ENCODE results near the gene TTC28.

Gene TTC28

GRCh38 chr22:28229566-28230485, 449.8 kb downstream of the TTC28 start:
- Histone ChIP-seq H3K27ac (ENCODE audit: low read depth, low read length) (no peak overlapping the region), H3K36me3 (ENCODE audit: low read length) (no peaks in the 10 kb centered on the region), H3K79me2 (ENCODE audit: insufficient read depth, low read length) (no peaks in the 10 kb centered on the region), H3K4me3 (ENCODE audit: insufficient read depth, low read length, poor library complexity, severe bottlenecking) (no peak overlapping the region), H3K9me3 (ENCODE audit: insufficient read depth, low read length) (no peaks in the 10 kb centered on the region), H4K20me1 (ENCODE audit: low read depth, low read length) (no peaks in the 10 kb centered on the region), H3F3A (ENCODE audit: insufficient read depth) (no peaks in the 10 kb centered on the region), H3K4me2 (ENCODE audit: low read depth, low read length, poor library complexity, severe bottlenecking) (no peak overlapping the region), H3K9me2 (replicated peaks; ENCODE audit: insufficient read depth, low read length) (no peaks in the 10 kb centered on the region), H3K9ac (ENCODE audit: low read length) (no peak overlapping the region), H2AFZ (ENCODE audit: low read depth, low read length, severe bottlenecking) (no peak overlapping the region), H3K27me3 (ENCODE audit: low read length) (no peaks in the 10 kb centered on the region)
- no peak for TF ChIP-seq EZH2phosphoT487 (conservative IDR thresholded peaks at IDR 0.05; ENCODE audit: low read length)
- no peak for TF ChIP-seq CTCF (IDR thresholded peaks at IDR 0.05; ENCODE audit: insufficient read depth, low read length, poor library complexity, severe bottlenecking)

- Histone ChIP-seq H3K9ac (ENCODE audit: low read length) (no peak overlapping the region), H3K9me2 (replicated peaks; ENCODE audit: insufficient read depth, low read length) (no peaks in the 10 kb centered on the region), H3K9me3 (ENCODE audit: insufficient read depth, low read length) (no peaks in the 10 kb centered on the region), H4K20me1 (ENCODE audit: low read depth, low read length) (no peaks in the 10 kb centered on the region), H3K27me3 (ENCODE audit: low read length) (no peaks in the 10 kb centered on the region), H3K4me2 (ENCODE audit: low read depth, low read length, poor library complexity, severe bottlenecking) (no peak overlapping the region), H3K4me3 (ENCODE audit: insufficient read depth, low read length, poor library complexity, severe bottlenecking) (no peak overlapping the region), H3K36me3 (ENCODE audit: low read length) (no peaks in the 10 kb centered on the region), H3K79me2 (ENCODE audit: insufficient read depth, low read length) (no peaks in the 10 kb centered on the region), H3F3A (ENCODE audit: insufficient read depth) (no peaks in the 10 kb centered on the region), H3K27ac (ENCODE audit: low read depth, low read length) (no peak overlapping the region), H2AFZ (ENCODE audit: low read depth, low read length, severe bottlenecking) (no peak overlapping the region)
- no peak for TF ChIP-seq CTCF (IDR thresholded peaks at IDR 0.05; ENCODE audit: insufficient read depth, low read length, poor library complexity, severe bottlenecking)
- TF ChIP-seq EZH2phosphoT487 (conservative IDR thresholded peaks at IDR 0.05; ENCODE audit: low read length), result no peak
Observed at GRCh38 chr22:28223826-28224225, 455.8 kb downstream of the TTC28 start.

GRCh38 chr22:28222976-28223745, 456.5 kb downstream of the TTC28 start:
- Histone ChIP-seq H3K79me2 (ENCODE audit: insufficient read depth, low read length) (no peaks in the 10 kb centered on the region), H3K9me3 (ENCODE audit: insufficient read depth, low read length) (no peaks in the 10 kb centered on the region), H3F3A (ENCODE audit: insufficient read depth) (no peaks in the 10 kb centered on the region), H3K4me2 (ENCODE audit: low read depth, low read length, poor library complexity, severe bottlenecking) (no peak overlapping the region), H3K36me3 (ENCODE audit: low read length) (no peaks in the 10 kb centered on the region), H2AFZ (ENCODE audit: low read depth, low read length, severe bottlenecking) (no peak overlapping the region), H4K20me1 (ENCODE audit: low read depth, low read length) (no peaks in the 10 kb centered on the region), H3K27ac (ENCODE audit: low read depth, low read length) (no peak overlapping the region), H3K4me3 (ENCODE audit: insufficient read depth, low read length, poor library complexity, severe bottlenecking) (no peak overlapping the region), H3K27me3 (ENCODE audit: low read length) (no peaks in the 10 kb centered on the region), H3K9ac (ENCODE audit: low read length) (no peak overlapping the region), H3K9me2 (replicated peaks; ENCODE audit: insufficient read depth, low read length) (no peaks in the 10 kb centered on the region)
- TF ChIP-seq CTCF (IDR thresholded peaks at IDR 0.05; ENCODE audit: insufficient read depth, low read length, poor library complexity, severe bottlenecking), result no peak
- no peak for TF ChIP-seq EZH2phosphoT487 (conservative IDR thresholded peaks at IDR 0.05; ENCODE audit: low read length)

Measured in SU-DHL-6 (cell line).